Esophagus muscularis mucosa (tissue), 4 donors: Measurements from ENCODE around the gene HYCC2.

Experiments used
- EP300 ChIP-seq: sonication (generic); formaldehyde crosslinking; IDR thresholded peaks from one replicate; pipeline ENCODE4 v1.6.1; 2017; ENCODE audit warnings: antibody characterized with exemption
- POLR2A ChIP-seq: fragments of 450-650 bp; IDR thresholded peaks from one replicate; pipeline ENCODE4 v1.6.1; 2017; ENCODE audit warnings: antibody characterized with exemption, moderate library complexity, mild to moderate bottlenecking, low read depth
- TF ChIP-seq, protein P1 (sequence below), 3 experiments: fragments of 200-600 bp in 2 of 3; fragments of 450-650 bp in 1 of 3; sonication (generic) in 2 of 3; IDR thresholded peaks; one replicate each; pipeline ENCODE4 v1.5.1; 2017 to 2019; ENCODE audit warnings: antibody characterized with exemption in 3 of 3, mild to moderate bottlenecking in 2 of 3, moderate library complexity in 1 of 3

DNA sequence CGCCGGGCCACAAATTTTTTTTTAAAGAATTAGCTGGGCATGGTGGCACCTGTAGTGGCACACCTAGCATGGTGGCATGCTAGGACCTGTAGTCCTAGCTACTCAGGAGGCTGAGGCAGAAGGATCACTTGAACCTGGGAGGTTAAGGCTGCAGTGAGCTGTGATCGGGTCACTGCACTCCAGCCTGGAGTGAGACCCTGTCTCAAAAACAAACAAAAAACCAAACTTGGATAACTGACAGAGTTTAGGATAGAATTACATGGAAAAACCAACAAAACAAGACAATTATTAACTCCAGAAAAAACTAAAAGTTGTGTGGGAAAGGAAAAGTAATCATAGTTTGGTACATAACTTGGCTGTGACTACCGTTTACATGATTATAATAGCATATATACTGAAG, 42.9 kb upstream of the HYCC2 start:
- no peak for TF ChIP-seq POLR2A
- TF ChIP-seq, protein P1, sequence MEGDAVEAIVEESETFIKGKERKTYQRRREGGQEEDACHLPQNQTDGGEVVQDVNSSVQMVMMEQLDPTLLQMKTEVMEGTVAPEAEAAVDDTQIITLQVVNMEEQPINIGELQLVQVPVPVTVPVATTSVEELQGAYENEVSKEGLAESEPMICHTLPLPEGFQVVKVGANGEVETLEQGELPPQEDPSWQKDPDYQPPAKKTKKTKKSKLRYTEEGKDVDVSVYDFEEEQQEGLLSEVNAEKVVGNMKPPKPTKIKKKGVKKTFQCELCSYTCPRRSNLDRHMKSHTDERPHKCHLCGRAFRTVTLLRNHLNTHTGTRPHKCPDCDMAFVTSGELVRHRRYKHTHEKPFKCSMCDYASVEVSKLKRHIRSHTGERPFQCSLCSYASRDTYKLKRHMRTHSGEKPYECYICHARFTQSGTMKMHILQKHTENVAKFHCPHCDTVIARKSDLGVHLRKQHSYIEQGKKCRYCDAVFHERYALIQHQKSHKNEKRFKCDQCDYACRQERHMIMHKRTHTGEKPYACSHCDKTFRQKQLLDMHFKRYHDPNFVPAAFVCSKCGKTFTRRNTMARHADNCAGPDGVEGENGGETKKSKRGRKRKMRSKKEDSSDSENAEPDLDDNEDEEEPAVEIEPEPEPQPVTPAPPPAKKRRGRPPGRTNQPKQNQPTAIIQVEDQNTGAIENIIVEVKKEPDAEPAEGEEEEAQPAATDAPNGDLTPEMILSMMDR (IDR thresholded peaks at IDR 0.05) = no peak
- no peak for TF ChIP-seq EP300
